WTC11 (cell line): ENCODE results near the gene DMXL2. TPM values are rescaled to one million over a fixed set of nuclear protein-coding genes. Genes with fewer than 3 reads are reported as not detected.

Experiments used
- ATAC-seq: fragments of 200-7000 bp; cut with Tn5 transposase; 2 replicates; pipeline ENCODE4 v1.10.0; 2021; ENCODE audit warnings: mild to moderate bottlenecking, moderate library complexity
- CTCF ChIA-PET: fragments of 300-600 bp; sonication (Branson Sonifier 250); formaldehyde crosslinking; loops from one replicate; lab custom pipeline; 2021; ENCODE audit warnings: antibody characterized with exemption; lab: Charles Lee
- POLR2A ChIA-PET: fragments of 350-600 bp; sonication (Branson Sonifier 250); formaldehyde crosslinking; loops from one replicate; lab custom pipeline; 2021; ENCODE audit warnings: antibody characterized with exemption; lab: Charles Lee
- DNase-seq: peaks from one replicate; pipeline ENCODE4 v3.0.0; 2021; ENCODE audit warnings: low spot score
- H3K27ac Mint-ChIP-seq: 2 replicates; pipeline ENCODE4 v1.8.0; 2021; ENCODE audit warnings: mixed read lengths
- H3K27me3 Mint-ChIP-seq: 2 replicates; pipeline ENCODE4 v1.8.0; 2021; ENCODE audit warnings: low read depth, mild to moderate bottlenecking, moderate library complexity, mixed read lengths
- H3K36me3 Mint-ChIP-seq: 2 replicates; pipeline ENCODE4 v1.8.0; 2021; ENCODE audit warnings: mixed read lengths
- H3K4me1 Mint-ChIP-seq: 2 replicates; pipeline ENCODE4 v1.8.0; 2022; ENCODE audit warnings: mixed read lengths
- H3K4me3 Mint-ChIP-seq: 2 replicates; pipeline ENCODE4 v1.8.0; 2021; ENCODE audit warnings: mild to moderate bottlenecking, moderate library complexity, mixed read lengths
- H3K9me3 Mint-ChIP-seq: 2 replicates; pipeline ENCODE4 v1.8.0; 2021; ENCODE audit warnings: mixed read lengths
- AFF4 ChIP-seq: sonication (generic); formaldehyde crosslinking; IDR thresholded peaks from 2 replicates; pipeline ENCODE4 v1.8.1; 2023; ENCODE audit warnings: mild to moderate bottlenecking, missing genetic modification reagents, borderline replicate concordance
- CDX4 ChIP-seq: fragments of 250-450 bp; sonication (Bioruptor Pico); IDR thresholded peaks from 2 replicates; pipeline ENCODE4 v1.9.0; 2021; ENCODE audit warnings: moderate library complexity, mild to moderate bottlenecking, inconsistent platforms, borderline replicate concordance
- EMX1 ChIP-seq: fragments of 250-450 bp; sonication (Bioruptor Pico); IDR thresholded peaks from 2 replicates; pipeline ENCODE4 v1.8.0; 2021; ENCODE audit warnings: mild to moderate bottlenecking
- GABPB1 ChIP-seq: sonication (generic); formaldehyde crosslinking; IDR thresholded peaks from 2 replicates; pipeline ENCODE4 v1.8.1; 2023; ENCODE audit warnings: mild to moderate bottlenecking, missing genetic modification reagents
- NR3C1 ChIP-seq: sonication (generic); formaldehyde crosslinking; conservative IDR thresholded peaks from 2 replicates; pipeline ENCODE4 v1.8.1; 2023; ENCODE audit warnings: low read depth, mild to moderate bottlenecking, missing genetic modification reagents
- OVOL2 ChIP-seq: fragments of 250-450 bp; sonication (Bioruptor Pico); IDR thresholded peaks from 2 replicates; pipeline ENCODE4 v1.9.0; 2021; ENCODE audit warnings: mild to moderate bottlenecking, borderline replicate concordance
- SOX15 ChIP-seq: fragments of 250-450 bp; sonication (Bioruptor Pico); IDR thresholded peaks from 2 replicates; pipeline ENCODE4 v1.9.0; 2021; ENCODE audit warnings: mild to moderate bottlenecking
- STAT6 ChIP-seq: sonication (generic); formaldehyde crosslinking; conservative IDR thresholded peaks from 2 replicates; pipeline ENCODE4 v1.8.1; 2023; ENCODE audit warnings: mild to moderate bottlenecking, low read depth, missing genetic modification reagents, moderate library complexity
- TCF7 ChIP-seq: sonication (generic); formaldehyde crosslinking; IDR thresholded peaks from 2 replicates; pipeline ENCODE4 v1.8.0; 2022; ENCODE audit warnings: mild to moderate bottlenecking, low read depth, missing genetic modification reagents, moderate library complexity
- TEAD1 ChIP-seq: sonication (generic); formaldehyde crosslinking; IDR thresholded peaks from 2 replicates; pipeline ENCODE4 v1.8.0; 2022; ENCODE audit warnings: mild to moderate bottlenecking, missing genetic modification reagents
- TEAD4 ChIP-seq: sonication (generic); formaldehyde crosslinking; IDR thresholded peaks from 2 replicates; pipeline ENCODE4 v1.8.0; 2022; ENCODE audit warnings: mild to moderate bottlenecking, missing genetic modification reagents
- USF2 ChIP-seq: sonication (generic); formaldehyde crosslinking; IDR thresholded peaks from 2 replicates; pipeline ENCODE4 v1.8.1; 2023; ENCODE audit warnings: mild to moderate bottlenecking, missing genetic modification reagents, moderate library complexity
- ZBTB21 ChIP-seq: sonication (generic); formaldehyde crosslinking; IDR thresholded peaks from 2 replicates; pipeline ENCODE4 v1.8.1; 2023; ENCODE audit warnings: mild to moderate bottlenecking, missing genetic modification reagents, borderline replicate concordance
- ZNF263 ChIP-seq: sonication (generic); formaldehyde crosslinking; IDR thresholded peaks from 2 replicates; pipeline ENCODE4 v1.8.1; 2022; ENCODE audit warnings: low read depth, mild to moderate bottlenecking, moderate library complexity, missing genetic modification reagents
- ZNF532 ChIP-seq: fragments of 250-450 bp; sonication (Bioruptor Pico); IDR thresholded peaks from 2 replicates; pipeline ENCODE4 v1.9.0; 2021; ENCODE audit warnings: mild to moderate bottlenecking, borderline replicate concordance
- total RNA-seq: library from RNA; stranded (reverse); gene quantifications from 3 replicates; pipeline ENCODE4 v1.2.3, GENCODE V29; 2021

The DMXL2 gene
- total RNA-seq, 1 experiment from 2014 or later: 10.4 TPM

GRCh38 chr15:51621155-51621765, 1.3 kb downstream of the DMXL2 start:
- TF ChIP-seq OVOL2 (CRISPR knock-in tag) (no peak), EMX1 (CRISPR knock-in tag) (no peak)
- ATAC-seq (no peak), DNase-seq (no peak)
- ChIA-PET POLR2A (no interaction called here), CTCF (interaction anchor here (1.1 to 1.6 kb wide), 3 partner anchors 10 to 155 kb away, joined by 4 to 7 read pairs (median 4); no protein-coding TSS in a partner anchor)
- peaks cover 22% of the 10 kb centered on the region for H3K4me1 Mint-ChIP-seq
- no peaks in the 10 kb centered on the region for H3K36me3 Mint-ChIP-seq
- peak overlapping the region; percentile 95 for H3K4me3 Mint-ChIP-seq
- H3K27me3 Mint-ChIP-seq: peaks cover 45% of the 10 kb centered on the region
- H3K27ac Mint-ChIP-seq: no peak overlapping the region
- H3K9me3 Mint-ChIP-seq: no peaks in the 10 kb centered on the region

GRCh38 chr15:51620641-51621040, 1.9 kb downstream of the DMXL2 start:
- peaks cover 45% of the 10 kb centered on the region for H3K27me3 Mint-ChIP-seq
- H3K4me3 Mint-ChIP-seq: peak overlapping the region; percentile 18; the same call in 1 of the 2 replicates
- CTCF ChIA-PET: interaction anchor here (1.4 to 1.6 kb wide), 2 partner anchors 10 to 156 kb away, joined by 4 to 7 read pairs; no protein-coding TSS in a partner anchor
- no peak for DNase-seq
- no peaks in the 10 kb centered on the region for H3K36me3 Mint-ChIP-seq
- POLR2A ChIA-PET: no interaction called here
- ATAC-seq: no peak
- no peak for TF ChIP-seq GABPB1 (CRISPR knock-in tag)
- H3K27ac Mint-ChIP-seq: no peak overlapping the region
- peaks cover 22% of the 10 kb centered on the region for H3K4me1 Mint-ChIP-seq
- no peaks in the 10 kb centered on the region for H3K9me3 Mint-ChIP-seq

GRCh38 chr15:51620122-51620521, 2.4 kb downstream of the DMXL2 start:
- Mint-ChIP-seq H3K9me3 (no peaks in the 10 kb centered on the region; the same call in 1 of the 2 replicates), H3K27ac (no peak overlapping the region), H3K27me3 (peaks cover 45% of the 10 kb centered on the region), H3K4me3 (no peak overlapping the region), H3K36me3 (no peaks in the 10 kb centered on the region), H3K4me1 (peaks cover 22% of the 10 kb centered on the region)
- ChIA-PET POLR2A (interaction anchor here (0.6 kb wide), 1 partner anchor 855 kb away, joined by 4 read pairs; no protein-coding TSS in a partner anchor), CTCF (interaction anchor here (1.4 to 1.6 kb wide), 2 partner anchors 9 to 156 kb away, joined by 4 to 7 read pairs; no protein-coding TSS in a partner anchor)
- DNase-seq: no peak
- no peak for ATAC-seq
- TF ChIP-seq ZBTB21 (CRISPR knock-in tag) (no peak), ZNF532 (no peak), CDX4 (no peak), STAT6 (CRISPR knock-in tag) (no peak), ZNF263 (CRISPR knock-in tag) (no peak), AFF4 (CRISPR knock-in tag) (no peak), TEAD4 (no peak), NR3C1 (CRISPR knock-in tag) (no peak), SOX15 (CRISPR knock-in tag) (no peak), TEAD1 (CRISPR knock-in tag) (no peak), TCF7 (no peak), USF2 (CRISPR knock-in tag) (no peak)
